H9 (cell line): ENCODE results near the gene CTSL. TPM values are rescaled to one million over a fixed set of nuclear protein-coding genes. Genes with fewer than 3 reads are reported as not detected.
A peak's percentile ranks its signal among the peaks of the same experiment; 100 is the strongest.

Source experiments
- DNase-seq: peaks from one replicate; pipeline ENCODE4 v3.0.0-alpha.2; 2017
- H2AFZ ChIP-seq: one replicate; pipeline ENCODE4 v1.6.1; 2013; ENCODE audit warnings: mild to moderate bottlenecking, low read length, control low read depth, moderate library complexity
- H2AK5ac ChIP-seq: 2 replicates; pipeline ENCODE4 v1.6.1; 2013; ENCODE audit warnings: low read length, control low read depth, mixed read lengths; ENCODE audit not compliant: insufficient read length
- H2BK120ac ChIP-seq: one replicate; pipeline ENCODE4 v1.6.1; 2013; ENCODE audit warnings: low read depth, mild to moderate bottlenecking, low read length, control low read depth, inconsistent platforms; ENCODE audit not compliant: poor library complexity, severe bottlenecking
- H2BK12ac ChIP-seq: 2 replicates; pipeline ENCODE4 v1.6.1; 2013; ENCODE audit warnings: low read length, control low read depth, mixed read lengths, low read depth; ENCODE audit not compliant: insufficient read length
- H2BK15ac ChIP-seq: 2 replicates; pipeline ENCODE4 v1.6.1; 2013; ENCODE audit warnings: low read depth, low read length, control low read depth
- H2BK20ac ChIP-seq: one replicate; pipeline ENCODE4 v1.6.1; 2013; ENCODE audit warnings: low read depth, mild to moderate bottlenecking, low read length, control low read depth, inconsistent platforms; ENCODE audit not compliant: poor library complexity, severe bottlenecking
- H2BK5ac ChIP-seq: 2 replicates; pipeline ENCODE4 v1.6.1; 2013; ENCODE audit warnings: low read length, control low read depth, mixed read lengths; ENCODE audit not compliant: insufficient read length
- H3K14ac ChIP-seq: 2 replicates; pipeline ENCODE4 v1.6.1; 2013; ENCODE audit warnings: low read length, control low read depth; ENCODE audit not compliant: insufficient read depth
- H3K18ac ChIP-seq: 2 replicates; pipeline ENCODE4 v1.6.1; 2013; ENCODE audit warnings: low read depth, mild to moderate bottlenecking, mixed read lengths, low read length, control low read depth; ENCODE audit not compliant: insufficient read length
- H3K23ac ChIP-seq: 2 replicates; pipeline ENCODE4 v1.6.1; 2013; ENCODE audit warnings: low read length, control low read depth, mixed read lengths, low read depth; ENCODE audit not compliant: insufficient read length
- H3K23me2 ChIP-seq: 2 replicates; pipeline ENCODE4 v1.6.1; 2013; ENCODE audit warnings: low read depth, mild to moderate bottlenecking, mixed read lengths, low read length, control low read depth; ENCODE audit not compliant: insufficient read length, poor library complexity, severe bottlenecking
- H3K27ac ChIP-seq: 2 replicates; pipeline ENCODE4 v1.5.1; 2013; ENCODE audit warnings: low read length, control low read depth, mixed read lengths, low read depth; ENCODE audit not compliant: insufficient read length
- H3K27me3 ChIP-seq: 2 replicates; pipeline ENCODE4 v1.6.1; 2013; ENCODE audit warnings: low read length, control low read depth, inconsistent platforms; ENCODE audit not compliant: insufficient read depth
- H3K4ac ChIP-seq: 2 replicates; pipeline ENCODE4 v1.6.1; 2013; ENCODE audit warnings: low read depth, mild to moderate bottlenecking, control low read depth, inconsistent platforms, low read length, moderate library complexity
- H3K4me1 ChIP-seq: 2 replicates; pipeline ENCODE4 v1.6.1; 2013; ENCODE audit warnings: low read length, control low read depth, inconsistent platforms; ENCODE audit not compliant: insufficient read depth
- H3K4me2 ChIP-seq: 2 replicates; pipeline ENCODE4 v1.6.1; 2013; ENCODE audit warnings: low read length, control low read depth, mixed read lengths; ENCODE audit not compliant: insufficient read length, insufficient read depth
- H3K56ac ChIP-seq: 2 replicates; pipeline ENCODE4 v1.6.1; 2013; ENCODE audit warnings: low read depth, mild to moderate bottlenecking, mixed read lengths, low read length, control low read depth; ENCODE audit not compliant: insufficient read length
- H3K79me1 ChIP-seq: 2 replicates; pipeline ENCODE4 v1.6.1; 2013; ENCODE audit warnings: low read depth, mild to moderate bottlenecking, moderate library complexity, low read length, control low read depth, inconsistent platforms; ENCODE audit not compliant: insufficient read depth, poor library complexity, severe bottlenecking
- H3K79me2 ChIP-seq: 2 replicates; pipeline ENCODE4 v1.6.1; 2013; ENCODE audit warnings: low read length, control low read depth, inconsistent platforms; ENCODE audit not compliant: insufficient read depth
- H3K9ac ChIP-seq: 2 replicates; pipeline ENCODE4 v1.6.1; 2013; ENCODE audit warnings: low read length, control low read depth, mixed read lengths; ENCODE audit not compliant: insufficient read length; ENCODE audit errors: extremely low read depth
- H3K9me3 ChIP-seq: one replicate; pipeline ENCODE4 v1.6.1; 2013; ENCODE audit warnings: low read depth, low read length, inconsistent platforms; ENCODE audit not compliant: control insufficient read depth
- H3T11ph ChIP-seq: one replicate; pipeline ENCODE4 v1.6.1; 2013; ENCODE audit warnings: mild to moderate bottlenecking, low read length, control low read depth, inconsistent platforms
- H4K20me1 ChIP-seq: one replicate; pipeline ENCODE4 v1.6.1; 2013; ENCODE audit not compliant: control insufficient read depth, insufficient read length, insufficient read depth
- H4K5ac ChIP-seq: 2 replicates; pipeline ENCODE4 v1.6.1; 2013; ENCODE audit warnings: low read depth, mild to moderate bottlenecking, mixed read lengths, low read length, control low read depth; ENCODE audit not compliant: insufficient read length
- H4K8ac ChIP-seq: replicated peaks from 2 replicates; pipeline ENCODE4 v1.6.1; 2013; ENCODE audit warnings: low read length, control low read depth, mixed read lengths, low read depth; ENCODE audit not compliant: insufficient read length
- H4K91ac ChIP-seq: 2 replicates; pipeline ENCODE4 v1.6.1; 2013; ENCODE audit warnings: low read depth, mild to moderate bottlenecking, moderate library complexity, mixed read lengths, low read length, control low read depth; ENCODE audit not compliant: insufficient read length
- H3K27ac Mint-ChIP-seq, 3 experiments: 2 replicates in 2 of 3; 3 replicates in 1 of 3; pipeline ENCODE4 v1.8.0; 2020 to 2021; ENCODE audit warnings: mixed read lengths in 3 of 3, mild to moderate bottlenecking in 1 of 3, moderate library complexity in 1 of 3
- H3K27me3 Mint-ChIP-seq: 2 replicates; pipeline ENCODE4 v1.8.0; 2021; ENCODE audit warnings: low read depth, mild to moderate bottlenecking, moderate library complexity, mixed read lengths
- H3K36me3 Mint-ChIP-seq, 3 experiments: 2 replicates in 2 of 3; 3 replicates in 1 of 3; pipeline ENCODE4 v1.8.0; 2020 to 2021; ENCODE audit warnings: low read depth in 3 of 3, mixed read lengths in 3 of 3; ENCODE audit not compliant: insufficient read depth in 1 of 3
- H3K4me1 Mint-ChIP-seq, 2 experiments: 2 replicates each; pipeline ENCODE4 v1.8.0; 2020; ENCODE audit warnings: mixed read lengths in 2 of 2
- H3K4me3 Mint-ChIP-seq, 2 experiments: 2 replicates in 1 of 2; 3 replicates in 1 of 2; pipeline ENCODE4 v1.8.0; 2020 to 2021; ENCODE audit warnings: mild to moderate bottlenecking in 2 of 2, mixed read lengths in 2 of 2, moderate library complexity in 1 of 2
- H3K9me3 Mint-ChIP-seq, 2 experiments: 2 replicates in 1 of 2; 3 replicates in 1 of 2; pipeline ENCODE4 v1.8.0; 2020; ENCODE audit warnings: mild to moderate bottlenecking in 2 of 2, mixed read lengths in 2 of 2, moderate library complexity in 1 of 2
- CTCF ChIP-seq: fragments of 200-600 bp; sonication (generic); conservative IDR thresholded peaks from 3 replicates; pipeline ENCODE4 v1.8.0; 2021; ENCODE audit warnings: antibody characterized with exemption, mild to moderate bottlenecking
- WGBS: extraction: QIAGEN DNeasy Blood & Tissue Kit; methylation state at CpG from one replicate; pipeline ENCODE4 v1.1.7; 2013; ENCODE audit warnings: missing lambda C conversion rate, low lambda C conversion rate, mixed read lengths; ENCODE audit not compliant: insufficient read length; ENCODE audit errors: extremely low coverage; 5-methylcytosine and 5-hydroxymethylcytosine counted together
- total RNA-seq: library from RNA; stranded (reverse); gene quantifications from 2 replicates; pipeline ENCODE4 v1.2.1, GENCODE V29; 2021

CTSL gene
- total RNA-seq, 1 experiment from 2014 or later: 28.9 TPM

DNA sequence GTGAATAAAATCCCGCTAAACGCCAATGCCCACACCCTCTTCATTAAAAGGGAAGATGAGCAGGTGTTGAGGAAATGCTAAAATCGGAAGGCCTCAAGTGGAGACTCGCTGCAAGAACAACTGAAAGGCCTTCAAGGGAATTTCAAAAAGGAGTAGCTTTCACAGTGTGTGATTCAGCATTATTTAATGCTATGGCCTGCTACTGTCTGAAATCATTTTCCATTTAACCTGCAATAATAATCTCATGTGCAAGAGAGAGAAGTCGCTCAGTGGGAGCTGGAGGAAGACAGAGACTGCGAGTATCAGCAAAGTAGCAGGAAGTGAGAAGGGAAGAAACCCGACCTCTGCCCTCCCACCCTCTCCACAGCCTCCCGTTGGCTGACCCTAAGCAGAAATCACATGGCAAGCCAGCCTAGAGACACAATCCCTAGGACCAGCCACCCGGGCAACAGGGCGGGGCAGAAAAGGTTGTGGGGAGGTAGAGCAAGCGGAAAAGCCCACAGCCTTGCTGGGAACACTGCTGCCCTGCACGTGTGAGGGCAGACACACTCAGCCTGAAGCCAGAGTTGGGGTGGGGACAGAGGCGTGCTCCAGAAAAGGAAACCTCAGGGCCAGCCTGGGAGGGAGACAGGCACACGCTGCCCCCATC is 39.9 kb upstream of the CTSL start:
- Histone ChIP-seq H4K91ac (no peak overlapping the region), H2BK15ac (no peak overlapping the region), H3K23me2 (no peaks in the 10 kb centered on the region), H3K27me3 (no peaks in the 10 kb centered on the region), H3K79me2 (no peaks in the 10 kb centered on the region), H3K14ac (no peak overlapping the region), H3K9ac (no peak overlapping the region), H3K23ac (no peak overlapping the region), H3K79me1 (no peaks in the 10 kb centered on the region), H2AFZ (no peak overlapping the region), H4K8ac (no peak overlapping the region), H3K18ac (no peak overlapping the region), H3K4ac (no peak overlapping the region), H2AK5ac (no peak overlapping the region), H3K4me2 (no peak overlapping the region), H3K4me1 (no peaks in the 10 kb centered on the region), H2BK12ac (no peak overlapping the region), H3K56ac (no peak overlapping the region), H2BK20ac (no peak overlapping the region), H4K20me1 (no peaks in the 10 kb centered on the region), H2BK5ac (no peak overlapping the region), H2BK120ac (no peak overlapping the region), H3T11ph (no peak overlapping the region), H3K27ac (no peak overlapping the region), H4K5ac (no peak overlapping the region), H3K9me3 (no peaks in the 10 kb centered on the region)
- H3K27ac Mint-ChIP-seq: peak overlapping the region in 2 of 3 experiments; percentile 26 to 86; a peak in 3 of 7 replicates
- H3K27me3 Mint-ChIP-seq: no peaks in the 10 kb centered on the region
- DNase-seq: peak; percentile 39
- no peak overlapping the region for H3K4me3 Mint-ChIP-seq
- peaks cover 9 to 13% of the 10 kb centered on the region in 2 experiments; a peak in 3 of 4 replicates for H3K4me1 Mint-ChIP-seq
- TF ChIP-seq CTCF: 0 out of 3 replicates have a peak, but pooled peaks have one; percentile 13
- H3K9me3 Mint-ChIP-seq: no peaks in the 10 kb centered on the region
- WGBS: no CpG with 5 or more reads among the region's 14 CpGs
- H3K36me3 Mint-ChIP-seq: peaks cover 65 to 70% (median 68%) of the 10 kb centered on the region in 3 experiments
